GM12864 (cell line): ENCODE results near the gene FCN2.
A peak's percentile ranks its signal among the peaks of the same experiment; 100 is the strongest.

ENCODE experiments used
- DNase-seq: peaks from one replicate; pipeline ENCODE4 v3.0.0-alpha.2; 2011; ENCODE audit warnings: low read depth
- H3K4me3 ChIP-seq: 2 replicates; pipeline ENCODE4 v1.5.1; 2011; ENCODE audit warnings: mild to moderate bottlenecking, low read depth, low read length, control low read depth
- CTCF ChIP-seq: IDR thresholded peaks from 2 replicates; pipeline ENCODE4 v1.5.1; 2011; ENCODE audit warnings: low read depth, mild to moderate bottlenecking, moderate library complexity, low read length, control low read depth, inconsistent platforms; ENCODE audit errors: missing control alignments

FCN2 gene

GRCh38 chr9:134928436-134929192, 48.0 kb downstream of the FCN2 start:
- no peak for TF ChIP-seq CTCF
- no peak overlapping the region for H3K4me3 ChIP-seq
- DNase-seq = no peak

DNA sequence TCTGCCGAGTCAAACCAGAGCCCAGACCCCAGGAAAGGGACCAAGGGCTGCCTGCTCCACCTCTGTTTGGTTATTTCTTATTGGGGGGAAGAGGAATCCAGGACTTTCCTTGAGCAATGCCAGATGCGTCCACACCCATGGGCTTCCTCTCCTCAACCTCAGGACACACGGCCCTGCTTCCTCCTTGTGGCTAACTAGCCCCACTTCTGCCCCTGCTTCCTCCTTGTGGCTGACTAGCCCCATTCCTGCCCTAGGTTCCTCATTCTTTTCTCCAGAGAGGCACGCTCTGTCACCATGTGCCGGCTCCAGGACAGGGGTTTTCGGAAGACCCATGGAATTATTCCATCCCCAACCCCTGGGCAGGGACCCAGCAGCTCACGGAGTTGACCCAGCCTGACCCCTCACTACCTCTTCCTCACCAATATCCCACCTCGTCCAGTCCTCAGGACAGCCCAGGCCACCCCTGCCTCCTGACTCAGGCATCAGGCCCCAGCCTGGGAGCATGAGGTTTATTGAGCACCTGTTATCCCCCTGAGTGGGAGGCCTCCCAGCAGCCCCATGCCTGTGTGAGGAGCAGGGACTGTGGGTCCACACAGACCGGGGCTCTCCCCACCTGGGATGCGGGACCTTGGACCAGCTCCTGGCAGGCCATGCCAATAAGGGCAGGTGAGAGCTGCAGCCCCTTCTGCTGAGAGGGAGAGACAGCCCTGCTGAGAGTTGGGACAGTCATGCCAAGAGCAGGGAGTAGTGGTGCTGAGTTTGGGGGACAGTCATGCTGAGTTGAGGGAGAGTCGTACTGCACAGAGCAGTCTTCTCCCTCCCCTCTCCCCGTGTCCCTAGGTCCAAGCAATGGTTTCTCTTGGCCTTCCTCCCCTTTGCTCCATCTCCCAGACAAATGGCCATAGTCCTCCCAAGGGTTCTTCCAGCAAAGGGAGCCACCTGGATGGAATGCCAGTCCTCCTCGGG, 48.9 kb downstream of the FCN2 start:
- H3K4me3 ChIP-seq = no peak overlapping the region
- no peak for DNase-seq
- no peak for TF ChIP-seq CTCF

- peak; percentile 92 for DNase-seq
- no peak overlapping the region; the same call in 1 of the 2 replicates for H3K4me3 ChIP-seq
- TF ChIP-seq CTCF = no peak
These were observed 49.8 kb downstream of the FCN2 start for GRCh38 chr9:134930398-134930797.

- H3K4me3 ChIP-seq = peak overlapping the region; percentile 55
- TF ChIP-seq CTCF = no peak
- no peak for DNase-seq
These were observed 51.6 kb downstream of the FCN2 start for GRCh38 chr9:134932171-134932570.

GRCh38 chr9:134932606-134933005, 52.0 kb downstream of the FCN2 start:
- H3K4me3 ChIP-seq = peak overlapping the region; percentile 55
- no peak for TF ChIP-seq CTCF
- DNase-seq = no peak

GRCh38 chr9:134933076-134933659, 52.6 kb downstream of the FCN2 start:
- no peak for TF ChIP-seq CTCF
- H3K4me3 ChIP-seq = peak overlapping the region; percentile 55
- DNase-seq = no peak
